ENCODE measurements around the gene PLD6.
"Not testable (repeated sequence)": the region's sequence is repeated elsewhere in the genome, so short reads cannot be mapped to it uniquely, and the experiment has no call there.

GRCh38 chr17:17184985-17185757 lies 21.0 kb downstream of the PLD6 start:
- not testable (repeated sequence) for TF ChIP-seq CTCF (IDR thresholded peaks at IDR 0.05; ENCODE audit: low read depth, low read length); MAX (IDR thresholded peaks at IDR 0.05; ENCODE audit: low read depth, low read length); POLR2A (IDR thresholded peaks at IDR 0.05; ENCODE audit: extremely low read depth, insufficient read length)
